CD4-positive, alpha-beta memory T cell (primary cell): ENCODE measurements around the gene LONP2. TPM values are rescaled to one million over a fixed set of nuclear protein-coding genes. Genes with fewer than 3 reads are reported as not detected.

Experiments
- CTCF ChIA-PET: fragments of 350-600 bp; sonication (Branson Sonifier 250); formaldehyde crosslinking; loops from one replicate; lab custom pipeline; 2021; ENCODE audit warnings: inconsistent platforms; ENCODE audit not compliant: partially characterized antibody; lab: Charles Lee
- POLR2A ChIA-PET: fragments of 350-600 bp; sonication (Branson Sonifier 250); formaldehyde crosslinking; loops from one replicate; lab custom pipeline; 2021; ENCODE audit not compliant: partially characterized antibody; lab: Charles Lee
- DNase-seq, 5 donors: peaks; one replicate each; pipeline versions ENCODE4 v3.0.0 to v3.0.0-alpha.2; 2020 to 2022; ENCODE audit warnings: mixed read lengths in 1 of 5
- H3K27ac ChIP-seq: one replicate; pipeline ENCODE4 v1.7.0; 2013; ENCODE audit warnings: low read depth, low read length
- H3K27me3 ChIP-seq: 2 replicates; pipeline ENCODE4 v1.7.0; 2013; ENCODE audit warnings: mild to moderate bottlenecking, low read length, moderate library complexity; ENCODE audit not compliant: insufficient read depth
- H3K36me3 ChIP-seq: 2 replicates; pipeline ENCODE4 v1.7.0; 2013; ENCODE audit warnings: mild to moderate bottlenecking, low read length, moderate library complexity; ENCODE audit not compliant: insufficient read depth
- H3K4me1 ChIP-seq: 2 replicates; pipeline ENCODE4 v1.7.0; 2013; ENCODE audit warnings: mild to moderate bottlenecking, low read length, moderate library complexity; ENCODE audit not compliant: insufficient read depth
- H3K4me3 ChIP-seq, 2 donors: one replicate each; pipeline ENCODE4 v1.7.0; 2013; ENCODE audit warnings: low read length in 2 of 2, mild to moderate bottlenecking in 1 of 2
- H3K9me3 ChIP-seq, 2 donors: one replicate each; pipeline ENCODE4 v1.7.0; 2013; ENCODE audit warnings: low read length in 2 of 2, control low read depth in 1 of 2; ENCODE audit not compliant: control insufficient read depth in 1 of 2
- H3K27ac Mint-ChIP-seq, 7 donors: one replicate each; pipeline ENCODE4 v1.8.0; 2020 to 2021; ENCODE audit warnings: mixed read lengths in 7 of 7, mild to moderate bottlenecking in 6 of 7, inconsistent platforms in 3 of 7, moderate library complexity in 3 of 7
- H3K27me3 Mint-ChIP-seq, 2 donors: one replicate each; pipeline ENCODE4 v1.8.0; 2020 to 2021; ENCODE audit warnings: mixed read lengths in 2 of 2
- H3K36me3 Mint-ChIP-seq, 2 donors: one replicate each; pipeline ENCODE4 v1.8.0; 2020 to 2021; ENCODE audit warnings: mixed read lengths in 2 of 2, inconsistent platforms in 1 of 2, mild to moderate bottlenecking in 1 of 2
- H3K4me1 Mint-ChIP-seq, 4 donors: one replicate each; pipeline ENCODE4 v1.8.0; 2020 to 2021; ENCODE audit warnings: mixed read lengths in 4 of 4, mild to moderate bottlenecking in 1 of 4
- H3K4me3 Mint-ChIP-seq, 8 donors: one replicate each; pipeline ENCODE4 v1.8.0; 2020 to 2021; ENCODE audit warnings: mixed read lengths in 8 of 8, mild to moderate bottlenecking in 7 of 8, moderate library complexity in 6 of 8, inconsistent platforms in 3 of 8
- H3K9me3 Mint-ChIP-seq, 8 donors: one replicate each; pipeline ENCODE4 v1.8.0; 2020 to 2021; ENCODE audit warnings: mixed read lengths in 8 of 8, mild to moderate bottlenecking in 5 of 8, inconsistent platforms in 3 of 8, moderate library complexity in 1 of 8
- intact Hi-C: fragments of 100-400 bp; cut with micrococcal nuclease; formaldehyde crosslinking; loops from one replicate; pipeline ENCODE4 v1.15.1; 2023
- polyA plus RNA-seq, 2 donors: library from polyadenylated mRNA; unstranded; fragments of 300-500 nt; fragmentation: Illumina TruSeq; gene quantifications; one replicate each; pipeline ENCODE4 v1.2.3, GENCODE V29; 2021
- total RNA-seq, 2 experiments: library from RNA; stranded (reverse); gene quantifications; one replicate each; pipeline ENCODE4 v1.2.3, GENCODE V29; 2021

LONP2 gene
- total and polyA plus RNA-seq, 4 experiments from 2014 or later: 33.4 to 101 (median 69.9) TPM

DNA sequence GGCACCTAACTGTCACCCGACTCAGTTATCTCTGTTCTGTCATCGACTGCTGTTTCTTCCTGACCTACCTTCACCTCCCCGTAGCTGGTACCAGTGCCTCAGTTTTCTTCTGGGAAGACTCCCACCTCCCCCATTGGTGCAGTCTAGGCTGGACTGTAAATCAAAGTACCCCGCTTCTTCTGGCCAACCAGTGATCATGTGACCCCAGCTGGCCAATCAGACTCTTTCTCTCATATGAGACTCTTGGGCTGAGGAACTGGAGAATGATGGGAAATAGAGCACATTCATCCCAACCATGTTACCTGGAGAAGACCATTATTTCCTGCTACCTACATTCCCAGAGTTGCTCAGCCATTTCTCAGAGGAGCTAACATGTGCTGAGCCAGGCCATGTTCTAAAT lies 20.6 kb upstream of the LONP2 start:
- Histone ChIP-seq H3K4me1 (no peaks in the 10 kb centered on the region), H3K36me3 (no peaks in the 10 kb centered on the region), H3K27me3 (no peaks in the 10 kb centered on the region), H3K9me3 (no peaks in the 10 kb centered on the region), H3K4me3 (no peak overlapping the region), H3K27ac (no peak overlapping the region)
- no peak for DNase-seq
- Mint-ChIP-seq H3K4me3 (no peak overlapping the region), H3K27me3 (peaks cover 1 to 3% of the 10 kb centered on the region in 2 donors), H3K9me3 (peaks cover 0 to 2% (median 0%) of the 10 kb centered on the region in 8 donors), H3K27ac (no peak overlapping the region), H3K4me1 (no peaks in the 10 kb centered on the region), H3K36me3 (no peaks in the 10 kb centered on the region)
- ChIA-PET POLR2A (no interaction called here), CTCF (interaction anchor here (0.6 kb wide), 1 partner anchor 1703 kb away, joined by 3 read pairs; no protein-coding TSS in a partner anchor)
- intact Hi-C loops: no loop called here

DNA sequence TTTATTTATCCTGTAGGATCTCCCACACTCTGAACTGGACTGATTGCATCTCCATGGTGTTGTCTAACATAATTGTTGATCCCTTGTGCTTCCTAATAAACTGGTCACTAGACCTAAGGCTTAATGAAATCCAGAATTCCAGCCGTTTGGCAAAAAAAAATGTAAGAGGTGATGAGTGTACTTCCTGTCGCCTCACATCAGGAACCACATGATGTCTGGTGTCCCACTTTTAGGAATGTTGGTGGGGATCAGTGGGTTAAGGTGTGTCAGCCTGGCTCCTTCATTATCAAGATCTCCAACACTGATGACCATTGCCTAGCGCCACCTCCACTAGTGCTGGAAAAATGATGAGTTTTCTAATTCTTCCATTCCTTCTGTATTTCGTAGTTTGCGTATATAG lies 18.6 kb upstream of the LONP2 start:
- CTCF ChIA-PET: no interaction called here
- intact Hi-C loops: no loop called here
- H3K4me3 ChIP-seq: no peak overlapping the region
- Mint-ChIP-seq H3K4me1 (no peaks in the 10 kb centered on the region), H3K9me3 (no peaks in the 10 kb centered on the region), H3K27me3 (peaks cover 3 to 8% of the 10 kb centered on the region in 2 donors), H3K4me3 (no peak overlapping the region), H3K27ac (no peak overlapping the region), H3K36me3 (no peaks in the 10 kb centered on the region)
- H3K27me3 ChIP-seq: no peaks in the 10 kb centered on the region
- H3K9me3 ChIP-seq: no peaks in the 10 kb centered on the region
- no peaks in the 10 kb centered on the region for H3K36me3 ChIP-seq
- no peak for DNase-seq
- H3K4me1 ChIP-seq: no peaks in the 10 kb centered on the region
- POLR2A ChIA-PET: no interaction called here
- H3K27ac ChIP-seq: no peak overlapping the region

DNA sequence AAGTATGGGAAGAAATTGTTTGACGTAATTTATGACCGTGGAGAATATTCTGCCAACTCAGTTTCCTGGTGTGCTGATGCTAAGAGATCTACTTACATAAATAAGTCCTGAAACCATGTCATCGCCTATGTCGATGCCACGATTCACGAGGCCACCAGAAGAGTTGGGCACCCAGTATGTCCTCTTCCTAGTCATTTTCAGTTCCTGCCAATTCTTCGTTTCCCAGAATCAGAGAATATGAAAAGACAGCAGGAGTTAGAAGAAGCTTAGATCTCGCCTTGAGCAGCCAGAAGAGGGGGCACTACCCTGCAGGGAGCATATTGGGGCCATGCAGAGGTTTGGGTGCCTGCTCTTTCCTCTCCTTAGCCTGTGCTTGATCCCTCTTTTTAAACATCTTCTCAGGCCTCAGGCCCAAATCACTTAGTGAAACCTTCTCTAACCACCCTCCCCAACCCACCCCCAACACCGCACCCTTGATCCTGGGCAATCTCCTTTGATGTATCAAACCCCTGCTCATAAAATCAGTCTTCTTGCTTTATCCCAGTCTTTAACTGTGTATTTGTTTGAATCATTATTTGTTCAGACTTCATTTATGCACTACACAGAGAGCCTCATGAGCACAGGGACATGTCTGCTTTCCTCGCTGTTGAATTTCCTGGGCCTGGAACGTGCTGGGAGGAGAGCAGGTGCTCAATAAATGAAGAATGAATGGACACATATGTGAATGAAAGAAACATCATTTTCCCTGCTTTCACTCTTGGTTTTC lies 12.2 kb upstream of the LONP2 start:
- Mint-ChIP-seq H3K36me3 (no peaks in the 10 kb centered on the region), H3K27ac (no peak overlapping the region), H3K4me1 (no peaks in the 10 kb centered on the region), H3K4me3 (no peak overlapping the region), H3K27me3 (peaks cover 5 to 6% of the 10 kb centered on the region in 2 donors), H3K9me3 (no peaks in the 10 kb centered on the region)
- Histone ChIP-seq H3K27me3 (no peaks in the 10 kb centered on the region), H3K27ac (no peak overlapping the region), H3K9me3 (no peaks in the 10 kb centered on the region), H3K4me1 (no peaks in the 10 kb centered on the region), H3K36me3 (no peaks in the 10 kb centered on the region), H3K4me3 (no peak overlapping the region)
- CTCF ChIA-PET: interaction anchor here (0.8 to 2.1 kb wide), 3 partner anchors 391 to 622 kb away, joined by 3 to 8 read pairs (median 3); no protein-coding TSS in a partner anchor
- POLR2A ChIA-PET: no interaction called here
- intact Hi-C loops: loop anchor here (5.0 kb wide), 1 partner anchor 400 kb away; no protein-coding TSS in a partner anchor
- DNase-seq: peak in 1 of 5 donors; percentile 11

DNA sequence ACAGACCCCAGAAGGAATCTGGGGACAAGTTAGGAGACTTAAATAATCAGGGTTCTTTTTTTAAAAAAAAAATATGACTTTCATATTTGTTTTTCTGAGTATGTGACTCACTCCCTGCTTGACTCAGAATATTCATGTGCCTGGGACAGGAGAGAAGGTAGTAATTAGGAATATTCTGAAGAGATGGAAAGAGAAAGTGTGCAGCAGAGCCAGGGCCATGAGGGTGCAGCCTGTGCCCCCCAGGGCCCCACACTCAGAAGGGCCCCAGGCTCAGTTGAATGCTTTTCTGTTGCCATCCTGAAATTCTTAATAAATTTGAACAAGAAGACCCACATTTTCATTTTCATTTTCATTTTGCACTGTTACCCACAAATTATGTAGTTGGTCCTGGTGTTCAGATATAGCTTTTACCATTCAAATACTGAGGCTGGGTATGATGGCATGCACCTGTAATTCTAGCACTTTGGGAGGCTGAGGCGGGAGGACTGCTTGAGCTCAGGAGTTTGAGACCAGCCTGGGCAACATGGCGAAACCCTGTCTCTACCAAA lies 11.5 kb upstream of the LONP2 start:
- H3K36me3 Mint-ChIP-seq: no peaks in the 10 kb centered on the region
- Histone ChIP-seq H3K4me1 (no peaks in the 10 kb centered on the region), H3K4me3 (no peak overlapping the region), H3K27ac (no peak overlapping the region), H3K27me3 (no peaks in the 10 kb centered on the region), H3K9me3 (no peaks in the 10 kb centered on the region), H3K36me3 (no peaks in the 10 kb centered on the region)
- no peaks in the 10 kb centered on the region for H3K4me1 Mint-ChIP-seq
- H3K27ac Mint-ChIP-seq: no peak overlapping the region
- no peaks in the 10 kb centered on the region for H3K9me3 Mint-ChIP-seq
- intact Hi-C loops: loop anchor here (5.0 kb wide), 1 partner anchor 400 kb away; no protein-coding TSS in a partner anchor
- ChIA-PET CTCF (interaction anchor here (2.1 kb wide), 1 partner anchor 398 kb away, joined by 8 read pairs; no protein-coding TSS in a partner anchor), POLR2A (no interaction called here)
- no peak overlapping the region for H3K4me3 Mint-ChIP-seq
- no peak for DNase-seq
- H3K27me3 Mint-ChIP-seq: peaks cover 5 to 6% of the 10 kb centered on the region in 2 donors

DNA sequence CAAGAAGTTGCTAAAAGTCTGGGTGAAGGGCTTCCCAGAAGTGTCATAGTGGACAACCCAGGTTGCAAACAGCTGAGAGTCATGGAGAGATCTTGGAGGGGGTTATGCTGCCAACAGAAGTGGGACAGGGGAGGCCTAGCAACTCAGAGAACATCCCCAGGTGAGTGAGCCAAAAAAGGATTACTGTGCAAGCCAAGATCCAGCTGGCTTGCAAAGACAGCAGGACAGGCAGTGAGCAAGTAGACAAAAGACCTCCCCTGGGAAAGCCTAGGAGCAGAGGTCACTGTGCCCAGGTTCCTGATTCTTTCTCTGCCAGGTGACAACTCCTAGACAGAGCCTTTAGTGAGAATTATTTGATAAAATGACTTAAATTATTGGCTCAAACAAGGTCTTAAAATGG lies 9.5 kb upstream of the LONP2 start:
- H3K9me3 ChIP-seq: no peaks in the 10 kb centered on the region
- no peak overlapping the region for H3K4me3 ChIP-seq
- DNase-seq: no peak
- H3K27ac ChIP-seq: no peak overlapping the region
- Mint-ChIP-seq H3K4me1 (no peaks in the 10 kb centered on the region), H3K9me3 (no peaks in the 10 kb centered on the region), H3K36me3 (no peaks in the 10 kb centered on the region), H3K27me3 (peaks cover 5 to 6% of the 10 kb centered on the region in 2 donors), H3K27ac (no peak overlapping the region), H3K4me3 (no peak overlapping the region)
- ChIA-PET POLR2A (no interaction called here), CTCF (interaction anchor here (1.0 kb wide), 1 partner anchor 396 kb away, joined by 3 read pairs; no protein-coding TSS in a partner anchor)
- H3K4me1 ChIP-seq: no peaks in the 10 kb centered on the region
- intact Hi-C loops: loop anchor here (5.0 kb wide), 1 partner anchor 398 kb away; no protein-coding TSS in a partner anchor
- no peaks in the 10 kb centered on the region for H3K27me3 ChIP-seq
- no peaks in the 10 kb centered on the region for H3K36me3 ChIP-seq

DNA sequence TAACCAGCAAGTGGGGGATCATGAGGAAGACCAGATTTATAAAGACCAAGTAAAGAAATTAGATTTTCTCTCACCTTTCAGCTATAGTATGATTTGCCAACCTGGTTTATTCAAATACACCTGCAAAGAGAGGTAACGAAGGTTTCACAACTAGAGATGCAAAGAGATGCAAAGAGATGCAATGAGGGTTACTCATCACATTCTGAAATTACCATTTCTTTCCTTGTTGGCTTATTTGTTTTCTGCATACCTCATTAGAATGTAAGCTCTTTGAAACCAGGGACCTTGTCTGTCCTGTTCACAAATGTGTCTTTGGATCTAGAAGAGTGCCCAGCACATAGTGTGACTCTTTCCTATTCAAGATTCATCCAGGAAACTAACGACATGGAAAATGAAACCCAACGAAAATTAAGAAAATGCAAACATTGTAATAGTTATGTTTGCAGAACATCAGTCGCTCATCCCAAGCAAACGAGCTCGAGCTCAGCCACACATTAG lies 9.0 kb upstream of the LONP2 start:
- Histone ChIP-seq H3K4me3 (no peak overlapping the region), H3K36me3 (no peaks in the 10 kb centered on the region), H3K4me1 (no peaks in the 10 kb centered on the region), H3K27me3 (no peaks in the 10 kb centered on the region), H3K9me3 (no peaks in the 10 kb centered on the region), H3K27ac (no peak overlapping the region)
- Mint-ChIP-seq H3K9me3 (peaks cover 0 to 3% (median 0%) of the 10 kb centered on the region in 8 donors), H3K4me3 (no peak overlapping the region), H3K27ac (no peak overlapping the region), H3K27me3 (peaks cover 1 to 5% of the 10 kb centered on the region in 2 donors), H3K36me3 (no peaks in the 10 kb centered on the region), H3K4me1 (no peaks in the 10 kb centered on the region)
- DNase-seq: no peak
- ChIA-PET POLR2A (no interaction called here), CTCF (interaction anchor here (1.0 kb wide), 1 partner anchor 395 kb away, joined by 3 read pairs; no protein-coding TSS in a partner anchor)
- intact Hi-C loops: no loop called here

DNA sequence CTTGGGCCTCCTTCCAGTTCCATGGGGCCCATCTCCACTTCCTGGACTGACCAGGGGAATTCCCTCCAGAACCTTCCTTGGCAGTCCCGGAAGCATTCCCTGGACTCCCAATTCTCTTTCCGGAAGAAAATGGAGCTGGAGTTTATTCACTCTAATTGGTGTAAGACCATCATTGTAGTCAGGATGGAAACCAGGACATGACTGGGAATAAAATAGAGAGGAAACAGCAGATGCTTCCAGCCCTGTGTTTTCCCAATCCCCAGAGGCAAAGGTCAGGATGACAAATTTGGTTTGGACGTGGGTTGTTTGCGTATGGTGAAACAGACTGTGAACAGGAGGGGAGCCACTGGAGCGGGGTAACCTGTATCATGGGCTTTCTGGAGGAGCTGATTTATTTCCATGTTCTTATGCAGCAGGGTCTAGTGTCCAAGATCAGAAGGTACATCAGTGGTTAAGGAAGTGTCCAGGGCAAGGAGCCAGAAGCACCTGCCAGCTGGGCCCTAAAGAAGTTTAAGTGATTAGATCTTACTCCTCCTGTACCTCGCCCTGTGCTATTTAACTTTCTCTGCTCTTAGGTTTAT lies 8.5 kb upstream of the LONP2 start:
- Mint-ChIP-seq H3K27ac (no peak overlapping the region), H3K27me3 (peaks cover 0 to 5% of the 10 kb centered on the region in 2 donors), H3K4me3 (peak overlapping the region in 1 of 8 donors; percentile 46), H3K9me3 (peaks cover 0 to 4% (median 0%) of the 10 kb centered on the region in 8 donors), H3K4me1 (no peaks in the 10 kb centered on the region), H3K36me3 (no peaks in the 10 kb centered on the region)
- Histone ChIP-seq H3K4me1 (no peaks in the 10 kb centered on the region), H3K9me3 (no peaks in the 10 kb centered on the region), H3K4me3 (no peak overlapping the region), H3K36me3 (no peaks in the 10 kb centered on the region), H3K27me3 (no peaks in the 10 kb centered on the region), H3K27ac (no peak overlapping the region)
- DNase-seq: no peak
- CTCF ChIA-PET: interaction anchor here (1.0 kb wide), 1 partner anchor 394 kb away, joined by 3 read pairs; no protein-coding TSS in a partner anchor
- intact Hi-C loops: no loop called here
- POLR2A ChIA-PET: no interaction called here
